H1 (cell line): ENCODE measurements around the gene CHST9. TPM values are rescaled to one million over a fixed set of nuclear protein-coding genes. Genes with fewer than 3 reads are reported as not detected.

Experiments used
- HDAC2 ChIP-seq, 2 experiments: fragments of 300-600 bp in 1 of 2; sonication (generic) in 1 of 2; IDR thresholded peaks; 2 replicates each; pipeline ENCODE4 v1.6.1; 2011 to 2012; ENCODE audit warnings: low read depth in 2 of 2, low read length in 2 of 2, mild to moderate bottlenecking in 2 of 2, moderate library complexity in 2 of 2, borderline replicate concordance in 1 of 2, inconsistent platforms in 1 of 2
- polyA plus RNA-seq, 7 experiments: library from polyadenylated mRNA; depleted of rRNA in 3 of 7; stranded (reverse) in 5 of 7; unstranded in 2 of 7; fragments of >200 nt in 5 of 7; fragments of 200-250 nt in 2 of 7; gene quantifications; 1 replicate in 5 of 7; 2 replicates in 1 of 7; 4 replicates in 1 of 7; pipeline versions ENCODE4 v1.2.1 to v1.2.3, GENCODE V29; 2011 to 2013; ENCODE audit warnings: missing spikeins in 2 of 7, mixed read lengths in 2 of 7
- total RNA-seq: library from RNA; stranded (reverse); fragmentation: NEBNext Ultra II Directional; extraction: Animal tissue kit (Norgen Biotek cat#: 25700); gene quantifications from 2 replicates; pipeline ENCODE4 v1.2.1, GENCODE V29; 2021

Gene CHST9
- total and polyA plus RNA-seq, 2 of the 8 experiments (the other 6 are each of a cell fraction or from before 2014, with no cell fraction given), result 3.2 to 24.3 TPM

- TF ChIP-seq HDAC2 (IDR thresholded peaks at IDR 0.05; ENCODE audit: borderline replicate concordance in 1 of 2, low read depth in 2 of 2, low read length in 2 of 2), result no peak
These were observed 223.3 kb downstream of the CHST9 start (continued) for GRCh38 chr18:26961839-26962238.
